Neural progenitor cell (in vitro differentiated cells): ENCODE results near the gene NKPD1. TPM values are rescaled to one million over a fixed set of nuclear protein-coding genes. Genes with fewer than 3 reads are reported as not detected.

ENCODE experiments used
- DNase-seq: peaks from one replicate; pipeline ENCODE4 v3.0.0-alpha.2; 2016; ENCODE audit warnings: low spot score
- H2AFZ ChIP-seq: fragments of 200-600 bp; sonication (generic); replicated peaks from 2 replicates; pipeline ENCODE4 v1.6.1; 2016; ENCODE audit warnings: antibody characterized with exemption
- H3F3A ChIP-seq: fragments of 200-600 bp; sonication (generic); 2 replicates; pipeline ENCODE4 v1.6.1; 2016; ENCODE audit warnings: antibody characterized with exemption, low read depth
- H3K27ac ChIP-seq: fragments of 200-600 bp; sonication (generic); 2 replicates; pipeline ENCODE4 v1.5.1; 2016; ENCODE audit warnings: mild to moderate bottlenecking
- H3K27me3 ChIP-seq: fragments of 200-600 bp; sonication (generic); 2 replicates; pipeline ENCODE4 v1.6.1; 2016; ENCODE audit warnings: mild to moderate bottlenecking, moderate library complexity
- H3K36me3 ChIP-seq: fragments of 200-600 bp; sonication (generic); 2 replicates; pipeline ENCODE4 v1.5.1; 2016
- H3K4me1 ChIP-seq: fragments of 200-600 bp; sonication (generic); 2 replicates; pipeline ENCODE4 v1.6.1; 2016; ENCODE audit warnings: mixed run types
- H3K4me2 ChIP-seq: fragments of 200-600 bp; sonication (generic); 2 replicates; pipeline ENCODE4 v1.6.1; 2016
- H3K4me3 ChIP-seq: fragments of 200-600 bp; sonication (generic); 2 replicates; pipeline ENCODE4 v1.5.1; 2016
- H3K79me2 ChIP-seq: fragments of 200-600 bp; sonication (generic); 2 replicates; pipeline ENCODE4 v1.6.1; 2016; ENCODE audit warnings: low read depth
- H3K9ac ChIP-seq: fragments of 200-600 bp; sonication (generic); 2 replicates; pipeline ENCODE4 v1.6.1; 2016
- H3K9me3 ChIP-seq: fragments of 200-600 bp; sonication (generic); 2 replicates; pipeline ENCODE4 v1.5.1; 2016; ENCODE audit warnings: low read depth
- H4K20me1 ChIP-seq: fragments of 200-600 bp; sonication (generic); 2 replicates; pipeline ENCODE4 v1.6.1; 2016; ENCODE audit warnings: low read depth
- H3K27ac Mint-ChIP-seq: 3 replicates; pipeline ENCODE4 v1.8.0; 2021; ENCODE audit warnings: mixed read lengths
- H3K27me3 Mint-ChIP-seq: 2 replicates; pipeline ENCODE4 v1.8.0; 2022; ENCODE audit warnings: low read depth, mild to moderate bottlenecking, inconsistent platforms, moderate library complexity, mixed read lengths; ENCODE audit not compliant: insufficient read depth
- H3K36me3 Mint-ChIP-seq: 3 replicates; pipeline ENCODE4 v1.8.0; 2021; ENCODE audit warnings: mixed read lengths
- H3K4me1 Mint-ChIP-seq: 3 replicates; pipeline ENCODE4 v1.8.0; 2021; ENCODE audit warnings: mixed read lengths
- H3K4me3 Mint-ChIP-seq: 3 replicates; pipeline ENCODE4 v1.8.0; 2021; ENCODE audit warnings: mild to moderate bottlenecking, moderate library complexity, mixed read lengths
- H3K9me3 Mint-ChIP-seq: 3 replicates; pipeline ENCODE4 v1.8.0; 2020; ENCODE audit warnings: mixed read lengths
- EZH2 ChIP-seq: fragments of 200-600 bp; sonication (generic); IDR thresholded peaks from 2 replicates; pipeline ENCODE4 v1.6.1; 2017; ENCODE audit warnings: antibody characterized with exemption, mild to moderate bottlenecking, moderate library complexity
- EZH2phosphoT487 ChIP-seq: fragments of 200-600 bp; sonication (generic); IDR thresholded peaks from 2 replicates; pipeline ENCODE4 v1.6.1; 2017; ENCODE audit warnings: antibody characterized with exemption
- total RNA-seq: library from RNA; depleted of rRNA; stranded (reverse); fragments of >200 nt; gene quantifications from 2 replicates; pipeline ENCODE4 v1.2.3, GENCODE V29; 2015; ENCODE audit warnings: low replicate concordance
- TF ChIP-seq, protein P1 (sequence below): fragments of 200-600 bp; sonication (generic); IDR thresholded peaks from 2 replicates; pipeline ENCODE4 v1.5.1; 2017; ENCODE audit warnings: antibody characterized with exemption, mild to moderate bottlenecking

NKPD1 gene
- total RNA-seq, 1 donor from 2014 or later = 0.02 TPM

DNA sequence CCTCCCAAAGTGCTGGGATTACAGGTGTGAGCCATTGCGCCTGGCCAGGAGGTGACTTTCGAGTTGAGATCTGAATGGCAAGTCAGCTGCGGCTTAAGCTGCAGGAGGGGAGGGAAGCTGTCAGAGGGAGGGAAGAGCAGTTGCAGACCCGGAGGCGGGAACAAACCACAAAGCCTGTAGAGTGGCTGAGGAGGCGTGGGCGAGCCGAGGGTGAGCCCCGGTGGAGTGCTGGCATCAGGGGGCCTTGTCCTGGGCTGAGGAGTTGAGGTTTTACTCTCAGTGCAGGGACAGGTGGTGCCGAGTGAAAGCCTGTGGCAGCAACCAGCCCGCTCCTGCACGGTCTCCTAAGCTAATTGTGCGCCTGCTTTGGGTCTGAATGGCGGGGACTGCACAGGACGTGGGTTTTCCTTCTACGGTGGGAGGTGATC lies 43.6 kb downstream of the NKPD1 start:
- Histone ChIP-seq H3K27me3 (no peaks in the 10 kb centered on the region), H2AFZ (no peak overlapping the region), H3K4me1 (peaks cover 11% of the 10 kb centered on the region), H3K4me3 (no peak overlapping the region), H3F3A (peaks cover 4% of the 10 kb centered on the region), H3K79me2 (peaks cover 98% of the 10 kb centered on the region), H3K4me2 (peak overlapping the region; percentile 52), H3K9me3 (no peaks in the 10 kb centered on the region), H3K27ac (no peak overlapping the region), H3K36me3 (no peaks in the 10 kb centered on the region), H3K9ac (no peak overlapping the region), H4K20me1 (peaks cover 98% of the 10 kb centered on the region)
- no peak overlapping the region for H3K4me3 Mint-ChIP-seq
- peak; percentile 63 for DNase-seq
- peaks cover 5% of the 10 kb centered on the region for H3K27me3 Mint-ChIP-seq
- peaks cover 20% of the 10 kb centered on the region for H3K4me1 Mint-ChIP-seq
- no peak for TF ChIP-seq EZH2phosphoT487
- TF ChIP-seq EZH2 = no peak
- TF ChIP-seq, protein P1, sequence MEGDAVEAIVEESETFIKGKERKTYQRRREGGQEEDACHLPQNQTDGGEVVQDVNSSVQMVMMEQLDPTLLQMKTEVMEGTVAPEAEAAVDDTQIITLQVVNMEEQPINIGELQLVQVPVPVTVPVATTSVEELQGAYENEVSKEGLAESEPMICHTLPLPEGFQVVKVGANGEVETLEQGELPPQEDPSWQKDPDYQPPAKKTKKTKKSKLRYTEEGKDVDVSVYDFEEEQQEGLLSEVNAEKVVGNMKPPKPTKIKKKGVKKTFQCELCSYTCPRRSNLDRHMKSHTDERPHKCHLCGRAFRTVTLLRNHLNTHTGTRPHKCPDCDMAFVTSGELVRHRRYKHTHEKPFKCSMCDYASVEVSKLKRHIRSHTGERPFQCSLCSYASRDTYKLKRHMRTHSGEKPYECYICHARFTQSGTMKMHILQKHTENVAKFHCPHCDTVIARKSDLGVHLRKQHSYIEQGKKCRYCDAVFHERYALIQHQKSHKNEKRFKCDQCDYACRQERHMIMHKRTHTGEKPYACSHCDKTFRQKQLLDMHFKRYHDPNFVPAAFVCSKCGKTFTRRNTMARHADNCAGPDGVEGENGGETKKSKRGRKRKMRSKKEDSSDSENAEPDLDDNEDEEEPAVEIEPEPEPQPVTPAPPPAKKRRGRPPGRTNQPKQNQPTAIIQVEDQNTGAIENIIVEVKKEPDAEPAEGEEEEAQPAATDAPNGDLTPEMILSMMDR = no peak
- no peaks in the 10 kb centered on the region for H3K9me3 Mint-ChIP-seq
- no peaks in the 10 kb centered on the region for H3K36me3 Mint-ChIP-seq
- no peak overlapping the region for H3K27ac Mint-ChIP-seq

- Histone ChIP-seq H3K4me1 (peaks cover 11% of the 10 kb centered on the region), H4K20me1 (peaks cover 99% of the 10 kb centered on the region), H3K9ac (no peak overlapping the region), H2AFZ (no peak overlapping the region), H3K27me3 (no peaks in the 10 kb centered on the region), H3K4me3 (no peak overlapping the region), H3K9me3 (no peaks in the 10 kb centered on the region), H3K27ac (peak overlapping the region; percentile 1), H3K36me3 (no peaks in the 10 kb centered on the region), H3K79me2 (peaks cover 98% of the 10 kb centered on the region), H3F3A (peaks cover 4% of the 10 kb centered on the region), H3K4me2 (no peak overlapping the region)
- Mint-ChIP-seq H3K9me3 (no peaks in the 10 kb centered on the region), H3K27ac (peak overlapping the region; percentile 69), H3K4me1 (peaks cover 20% of the 10 kb centered on the region), H3K27me3 (peaks cover 4% of the 10 kb centered on the region), H3K36me3 (no peaks in the 10 kb centered on the region), H3K4me3 (no peak overlapping the region)
- DNase-seq = no peak
- TF ChIP-seq EZH2 (no peak), EZH2phosphoT487 (no peak)
- TF ChIP-seq, protein P1 = no peak
Measured at GRCh38 chr19:45115809-45116615, 44.8 kb downstream of the NKPD1 start.

DNA sequence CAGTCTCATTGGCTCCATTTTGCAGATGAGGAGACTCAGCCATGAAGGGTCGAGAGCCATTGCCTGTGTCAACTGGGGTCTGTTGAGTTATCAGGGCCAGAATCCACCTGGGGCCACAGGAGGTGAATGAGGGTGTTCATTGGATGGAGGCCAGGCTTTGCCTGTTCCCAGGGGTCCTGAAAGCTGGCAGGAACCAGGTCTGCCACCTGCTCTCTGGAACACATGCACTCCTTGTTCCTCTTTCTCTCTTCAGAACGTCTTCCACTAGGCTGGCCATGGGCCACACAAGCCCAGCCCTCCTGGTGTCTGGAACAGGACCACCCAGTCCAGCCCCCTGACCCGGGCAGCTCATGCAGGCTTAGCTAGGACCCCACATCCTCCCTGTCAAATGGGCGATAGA lies 46.7 kb downstream of the NKPD1 start:
- no peak overlapping the region for H3K4me2 ChIP-seq
- no peak overlapping the region for H3K4me3 Mint-ChIP-seq
- H3K9me3 ChIP-seq = no peaks in the 10 kb centered on the region
- H4K20me1 ChIP-seq = peaks cover 100% of the 10 kb centered on the region
- DNase-seq = no peak
- no peak overlapping the region for H2AFZ ChIP-seq
- H3K9me3 Mint-ChIP-seq = no peaks in the 10 kb centered on the region
- H3K36me3 ChIP-seq = no peaks in the 10 kb centered on the region
- H3K27me3 Mint-ChIP-seq = no peaks in the 10 kb centered on the region
- H3K4me1 Mint-ChIP-seq = peaks cover 20% of the 10 kb centered on the region
- H3K36me3 Mint-ChIP-seq = peaks cover 3% of the 10 kb centered on the region
- H3K27me3 ChIP-seq = no peaks in the 10 kb centered on the region
- H3K4me3 ChIP-seq = no peak overlapping the region
- H3K27ac ChIP-seq = no peak overlapping the region
- TF ChIP-seq EZH2 (no peak), EZH2phosphoT487 (no peak)
- TF ChIP-seq, protein P1 = no peak
- H3K27ac Mint-ChIP-seq = peak overlapping the region; percentile 33
- peaks cover 11% of the 10 kb centered on the region for H3K4me1 ChIP-seq
- H3K9ac ChIP-seq = no peak overlapping the region
- H3F3A ChIP-seq = peaks cover 4% of the 10 kb centered on the region
- peaks cover 98% of the 10 kb centered on the region for H3K79me2 ChIP-seq
